CD4-positive, CD25-positive, alpha-beta regulatory T cell (primary cell): ENCODE measurements around the gene BCL2L13. TPM values are rescaled to one million over a fixed set of nuclear protein-coding genes. Genes with fewer than 3 reads are reported as not detected.

ENCODE experiments used
- ATAC-seq, 2 donors: fragments of 150-1000 bp; cut with Tn5 transposase; one replicate each; pipeline ENCODE4 v1.10.0; 2021; ENCODE audit warnings: low read depth in 2 of 2, moderate number of reproducible peaks in 2 of 2, moderate library complexity in 1 of 2
- DNase-seq, 3 donors: peaks; one replicate each; pipeline versions ENCODE4 v3.0.0 to v3.0.0-alpha.2; 2012 to 2022; ENCODE audit warnings: mixed read lengths in 1 of 3
- H3K27ac ChIP-seq: one replicate; pipeline ENCODE4 v1.7.0; 2013; ENCODE audit warnings: mild to moderate bottlenecking, low read length; ENCODE audit not compliant: insufficient read depth, poor library complexity, severe bottlenecking
- H3K27me3 ChIP-seq: one replicate; pipeline ENCODE4 v1.7.0; 2013; ENCODE audit warnings: low read length; ENCODE audit not compliant: control insufficient read depth, insufficient read depth
- H3K36me3 ChIP-seq: one replicate; pipeline ENCODE4 v1.7.0; 2013; ENCODE audit warnings: mild to moderate bottlenecking, low read length, moderate library complexity; ENCODE audit not compliant: control insufficient read depth, insufficient read depth
- H3K4me1 ChIP-seq: 2 replicates; pipeline ENCODE4 v1.7.0; 2013; ENCODE audit warnings: mild to moderate bottlenecking, low read length; ENCODE audit not compliant: insufficient read depth, control insufficient read depth, poor library complexity, severe bottlenecking
- H3K4me3 ChIP-seq: one replicate; pipeline ENCODE4 v1.7.0; 2013; ENCODE audit warnings: low read depth, mild to moderate bottlenecking, low read length, moderate library complexity
- H3K9me3 ChIP-seq, 2 experiments: 1 replicate in 1 of 2; 2 replicates in 1 of 2; pipeline ENCODE4 v1.7.0; 2013; ENCODE audit warnings: low read length in 2 of 2, mild to moderate bottlenecking in 1 of 2, moderate library complexity in 1 of 2; ENCODE audit not compliant: control insufficient read depth in 2 of 2
- H3K27ac Mint-ChIP-seq, 3 donors: one replicate each; pipeline ENCODE4 v1.8.0; 2020 to 2022; ENCODE audit warnings: mild to moderate bottlenecking in 3 of 3, mixed read lengths in 3 of 3, moderate library complexity in 2 of 3
- H3K27me3 Mint-ChIP-seq: one replicate; pipeline ENCODE4 v1.8.0; 2022; ENCODE audit warnings: mild to moderate bottlenecking, mixed read lengths
- H3K36me3 Mint-ChIP-seq: one replicate; pipeline ENCODE4 v1.8.0; 2020; ENCODE audit warnings: mixed read lengths
- H3K4me1 Mint-ChIP-seq, 4 donors: one replicate each; pipeline ENCODE4 v1.8.0; 2020 to 2022; ENCODE audit warnings: mixed read lengths in 4 of 4, mild to moderate bottlenecking in 1 of 4
- H3K4me3 Mint-ChIP-seq, 4 donors: one replicate each; pipeline ENCODE4 v1.8.0; 2020 to 2022; ENCODE audit warnings: mild to moderate bottlenecking in 4 of 4, mixed read lengths in 4 of 4, moderate library complexity in 3 of 4
- H3K9me3 Mint-ChIP-seq, 7 donors: one replicate each; pipeline ENCODE4 v1.8.0; 2020 to 2022; ENCODE audit warnings: mixed read lengths in 7 of 7, mild to moderate bottlenecking in 3 of 7, moderate library complexity in 2 of 7
- polyA plus RNA-seq, 4 donors: library from polyadenylated mRNA; unstranded; fragments of 300-500 nt; fragmentation: Illumina TruSeq; gene quantifications; one replicate each; pipeline ENCODE4 v1.2.3, GENCODE V29; 2021
- total RNA-seq: library from RNA; stranded (reverse); gene quantifications from one replicate; pipeline ENCODE4 v1.2.3, GENCODE V29; 2022

The BCL2L13 gene
- total and polyA plus RNA-seq, 5 donors from 2014 or later, result 24.5 to 43.8 (median 39.5) TPM

GRCh38 chr22:17672417-17672991, 33.9 kb downstream of the BCL2L13 start:
- Mint-ChIP-seq H3K4me3 (no peak overlapping the region), H3K27me3 (no peaks in the 10 kb centered on the region), H3K27ac (peak overlapping the region in 2 of 3 donors; percentile 1 to 74), H3K36me3 (peaks cover 19% of the 10 kb centered on the region), H3K9me3 (no peaks in the 10 kb centered on the region), H3K4me1 (peaks cover 7 to 42% (median 17%) of the 10 kb centered on the region in 4 donors)
- ATAC-seq (no peak), DNase-seq (no peak)
- Histone ChIP-seq H3K4me3 (no peak overlapping the region), H3K27ac (no peak overlapping the region), H3K9me3 (no peaks in the 10 kb centered on the region), H3K36me3 (no peaks in the 10 kb centered on the region), H3K4me1 (no peaks in the 10 kb centered on the region), H3K27me3 (no peaks in the 10 kb centered on the region)

- no peak for ATAC-seq
- Histone ChIP-seq H3K27me3 (no peaks in the 10 kb centered on the region), H3K9me3 (no peaks in the 10 kb centered on the region), H3K4me3 (no peak overlapping the region), H3K4me1 (no peaks in the 10 kb centered on the region), H3K27ac (no peak overlapping the region), H3K36me3 (no peaks in the 10 kb centered on the region)
- H3K4me1 Mint-ChIP-seq, result peaks cover 11 to 49% (median 20%) of the 10 kb centered on the region in 4 donors
- H3K4me3 Mint-ChIP-seq, result no peak overlapping the region
- no peak overlapping the region for H3K27ac Mint-ChIP-seq
- no peaks in the 10 kb centered on the region for H3K27me3 Mint-ChIP-seq
- DNase-seq, result no peak
- H3K36me3 Mint-ChIP-seq, result peaks cover 19% of the 10 kb centered on the region
- no peaks in the 10 kb centered on the region for H3K9me3 Mint-ChIP-seq
Measured at GRCh38 chr22:17674152-17674551, 35.6 kb downstream of the BCL2L13 start.

- H3K4me1 ChIP-seq, result no peaks in the 10 kb centered on the region
- H3K4me3 ChIP-seq, result no peak overlapping the region
Measured at GRCh38 chr22:17675584-17675983, 37.0 kb downstream of the BCL2L13 start.

GRCh38 chr22:17678817-17679385, 40.3 kb downstream of the BCL2L13 start:
- Mint-ChIP-seq H3K4me3 (no peak overlapping the region), H3K27me3 (no peaks in the 10 kb centered on the region), H3K27ac (no peak overlapping the region), H3K36me3 (peaks cover 7% of the 10 kb centered on the region), H3K4me1 (peaks cover 10 to 32% (median 21%) of the 10 kb centered on the region in 4 donors), H3K9me3 (no peaks in the 10 kb centered on the region)
- Histone ChIP-seq H3K27me3 (no peaks in the 10 kb centered on the region), H3K4me1 (no peaks in the 10 kb centered on the region), H3K9me3 (no peaks in the 10 kb centered on the region), H3K4me3 (no peak overlapping the region), H3K36me3 (peaks cover 2% of the 10 kb centered on the region), H3K27ac (no peak overlapping the region)
- ATAC-seq (no peak), DNase-seq (no peak)

More at GRCh38 chr22:17675584-17675983, 37.0 kb downstream of the BCL2L13 start:
- H3K27me3 ChIP-seq, result no peaks in the 10 kb centered on the region
- Mint-ChIP-seq H3K4me3 (no peak overlapping the region), H3K27me3 (no peaks in the 10 kb centered on the region), H3K27ac (no peak overlapping the region), H3K36me3 (peaks cover 9% of the 10 kb centered on the region), H3K4me1 (peaks cover 6 to 42% (median 21%) of the 10 kb centered on the region in 4 donors), H3K9me3 (no peaks in the 10 kb centered on the region)
- ATAC-seq, result no peak
- no peak overlapping the region for H3K27ac ChIP-seq
- no peak for DNase-seq
- no peaks in the 10 kb centered on the region for H3K36me3 ChIP-seq
- no peaks in the 10 kb centered on the region for H3K9me3 ChIP-seq

GRCh38 chr22:17684245-17684644, 45.7 kb downstream of the BCL2L13 start:
- Histone ChIP-seq H3K9me3 (no peaks in the 10 kb centered on the region), H3K27ac (no peak overlapping the region), H3K27me3 (no peaks in the 10 kb centered on the region), H3K4me3 (no peak overlapping the region), H3K4me1 (no peaks in the 10 kb centered on the region), H3K36me3 (peaks cover 14% of the 10 kb centered on the region)
- Mint-ChIP-seq H3K27me3 (no peaks in the 10 kb centered on the region), H3K9me3 (no peaks in the 10 kb centered on the region), H3K27ac (no peak overlapping the region), H3K36me3 (peaks cover 6% of the 10 kb centered on the region), H3K4me3 (no peak overlapping the region), H3K4me1 (peaks cover 4 to 14% (median 10%) of the 10 kb centered on the region in 4 donors)
- ATAC-seq, result no peak
- DNase-seq, result no peak

- DNase-seq (no peak), ATAC-seq (no peak)
- Histone ChIP-seq H3K27ac (no peak overlapping the region), H3K4me3 (no peak overlapping the region), H3K36me3 (peaks cover 33% of the 10 kb centered on the region), H3K9me3 (no peaks in the 10 kb centered on the region), H3K27me3 (no peaks in the 10 kb centered on the region), H3K4me1 (no peaks in the 10 kb centered on the region)
- Mint-ChIP-seq H3K27ac (no peak overlapping the region), H3K4me1 (peaks cover 0 to 8% (median 6%) of the 10 kb centered on the region in 4 donors), H3K27me3 (no peaks in the 10 kb centered on the region), H3K4me3 (no peak overlapping the region), H3K9me3 (no peaks in the 10 kb centered on the region), H3K36me3 (peaks cover 8% of the 10 kb centered on the region)
Measured at GRCh38 chr22:17692841-17693240, 54.3 kb downstream of the BCL2L13 start.

GRCh38 chr22:17694193-17694592, 55.6 kb downstream of the BCL2L13 start:
- H3K27ac ChIP-seq, result no peak overlapping the region
- Mint-ChIP-seq H3K4me1 (peaks cover 5 to 14% (median 12%) of the 10 kb centered on the region in 4 donors), H3K36me3 (peaks cover 8% of the 10 kb centered on the region), H3K9me3 (no peaks in the 10 kb centered on the region), H3K27ac (no peak overlapping the region), H3K27me3 (no peaks in the 10 kb centered on the region), H3K4me3 (no peak overlapping the region)
- no peak overlapping the region for H3K4me3 ChIP-seq
- no peaks in the 10 kb centered on the region for H3K4me1 ChIP-seq
- no peak for ATAC-seq
- peaks cover 29% of the 10 kb centered on the region for H3K36me3 ChIP-seq
- no peaks in the 10 kb centered on the region for H3K27me3 ChIP-seq
- no peak for DNase-seq
- no peaks in the 10 kb centered on the region for H3K9me3 ChIP-seq

GRCh38 chr22:17694752-17695151, 56.2 kb downstream of the BCL2L13 start:
- Histone ChIP-seq H3K27me3 (no peaks in the 10 kb centered on the region), H3K4me1 (no peaks in the 10 kb centered on the region), H3K27ac (no peak overlapping the region), H3K36me3 (peaks cover 27% of the 10 kb centered on the region), H3K4me3 (no peak overlapping the region), H3K9me3 (no peaks in the 10 kb centered on the region)
- no peak overlapping the region for H3K27ac Mint-ChIP-seq
- H3K4me1 Mint-ChIP-seq, result peaks cover 10 to 14% (median 12%) of the 10 kb centered on the region in 4 donors
- DNase-seq (peak in 1 of 3 donors; percentile 13), ATAC-seq (no peak)
- H3K9me3 Mint-ChIP-seq, result no peaks in the 10 kb centered on the region
- no peak overlapping the region for H3K4me3 Mint-ChIP-seq
- no peaks in the 10 kb centered on the region for H3K27me3 Mint-ChIP-seq
- peaks cover 12% of the 10 kb centered on the region for H3K36me3 Mint-ChIP-seq
